CD4-positive, alpha-beta T cell treated with Interferon alpha-2 for 1 hour (primary cell): ENCODE results near the gene KCNIP4.

Experiments
- DNase-seq, 2 donors: peaks; one replicate each; pipeline ENCODE4 v3.0.0-alpha.2; 2020 to 2022

Gene KCNIP4

DNA sequence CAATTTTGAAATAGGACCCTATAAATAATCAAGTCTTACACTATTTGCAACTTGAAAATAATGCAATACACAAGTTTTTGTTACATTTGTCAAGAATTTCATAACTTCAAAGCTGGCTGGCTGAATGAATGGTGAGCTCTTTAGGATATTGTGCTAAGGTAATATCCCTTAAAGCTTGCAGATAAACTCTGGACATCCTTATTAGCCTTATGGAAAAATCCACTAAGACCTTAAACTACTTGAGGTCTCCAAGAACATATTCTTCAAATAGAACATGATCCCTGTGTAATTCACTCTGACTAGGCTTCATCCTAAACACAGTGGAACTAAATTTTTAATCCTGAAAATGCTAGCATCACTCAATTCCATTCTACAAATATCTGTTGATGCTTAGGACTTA lies 1049.0 kb downstream of the KCNIP4 start:
- DNase-seq, result no peak

DNA sequence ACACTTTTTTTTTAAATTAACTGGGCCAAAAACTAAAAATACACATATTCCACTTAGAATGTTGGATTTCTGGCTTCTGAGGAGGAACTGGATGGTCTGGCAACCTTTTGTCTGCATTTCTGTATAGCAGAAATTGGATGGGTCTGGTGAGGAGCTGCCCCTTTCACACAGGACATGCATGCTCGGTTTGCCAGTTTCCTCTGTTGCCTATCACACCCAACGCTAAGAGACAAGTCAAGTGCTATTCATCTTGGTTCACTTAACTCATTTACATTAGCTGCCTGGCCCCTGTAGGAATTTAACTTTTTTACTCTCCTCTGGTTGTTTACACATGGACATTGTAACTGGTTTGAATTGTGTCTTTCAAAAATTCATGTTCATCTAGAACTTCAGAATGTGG lies 1052.6 kb downstream of the KCNIP4 start:
- no peak for DNase-seq

DNA sequence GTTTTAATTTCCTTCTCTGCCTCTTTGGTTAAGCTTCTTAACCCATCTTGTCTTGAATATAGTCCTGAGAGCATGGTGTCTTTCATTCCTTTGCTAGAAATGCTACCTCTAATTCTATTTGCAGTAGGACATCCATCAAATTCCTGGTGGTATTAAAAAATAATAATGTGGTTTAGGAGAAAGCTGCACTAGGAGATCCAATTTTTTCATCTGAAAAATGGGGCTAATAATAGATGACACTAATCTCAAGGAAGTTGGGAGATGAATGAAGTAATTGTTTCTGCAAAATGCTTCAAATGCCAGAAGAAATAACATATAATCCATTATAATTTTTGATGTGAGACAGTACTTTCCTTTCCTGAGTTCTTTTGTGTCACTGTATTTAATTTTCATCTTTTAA lies 1053.4 kb downstream of the KCNIP4 start:
- no peak for DNase-seq

DNA sequence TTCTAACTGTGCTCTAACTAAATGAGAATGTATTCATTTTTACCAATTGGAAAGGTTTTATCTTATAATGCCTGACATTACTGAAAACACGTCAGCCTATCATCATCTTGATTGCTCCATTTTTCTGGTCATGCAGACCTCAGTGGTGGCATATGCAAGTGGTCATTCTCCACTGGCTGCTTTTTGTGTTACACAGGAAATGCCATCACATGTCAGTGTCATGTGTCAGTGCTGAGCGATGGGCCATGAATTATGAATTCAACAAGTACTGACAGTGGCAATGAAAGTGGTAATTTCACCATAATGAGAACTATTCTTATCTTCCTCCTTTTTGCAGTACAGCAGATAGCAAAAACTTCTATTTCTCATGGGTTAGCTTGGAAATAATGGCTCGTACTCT lies 1057.8 kb downstream of the KCNIP4 start:
- no peak for DNase-seq

DNA sequence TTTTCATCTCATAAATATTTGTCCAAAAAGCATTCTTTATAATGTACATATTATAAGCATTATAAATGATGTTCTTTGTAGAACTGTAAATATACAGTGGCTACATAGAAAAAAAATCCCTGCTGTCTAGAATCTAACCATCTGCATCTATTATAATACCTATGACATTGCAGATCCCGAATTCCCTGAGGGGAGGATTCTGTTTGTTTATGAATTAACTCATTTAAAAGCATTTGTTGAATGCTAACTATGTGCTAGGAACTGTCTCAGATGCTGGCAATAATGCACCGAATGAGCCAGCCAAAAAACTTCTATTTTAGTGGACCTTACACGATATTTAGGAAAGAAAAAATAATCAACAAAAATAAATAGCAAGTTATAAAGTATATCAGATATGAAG lies 1058.7 kb downstream of the KCNIP4 start:
- DNase-seq, result no peak

DNA sequence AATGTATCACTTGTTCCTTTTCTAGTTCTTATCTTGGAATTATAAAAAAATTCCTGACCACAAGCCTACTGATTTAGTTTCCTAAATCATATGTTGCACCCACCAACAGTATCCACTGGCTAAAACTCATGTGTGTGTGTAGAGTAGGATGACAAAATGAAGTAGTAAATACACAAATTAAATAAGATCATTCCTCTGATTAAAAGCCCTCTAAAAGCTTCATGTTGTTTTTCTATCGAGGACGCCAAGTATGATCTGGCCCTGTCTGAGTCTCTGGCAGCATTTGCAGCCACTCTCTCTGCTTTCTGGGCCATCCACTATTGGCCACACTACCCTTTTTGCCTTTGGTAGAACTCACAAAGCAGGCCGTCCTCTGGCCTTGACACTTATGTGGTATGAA lies 1064.9 kb downstream of the KCNIP4 start:
- DNase-seq, result no peak

DNA sequence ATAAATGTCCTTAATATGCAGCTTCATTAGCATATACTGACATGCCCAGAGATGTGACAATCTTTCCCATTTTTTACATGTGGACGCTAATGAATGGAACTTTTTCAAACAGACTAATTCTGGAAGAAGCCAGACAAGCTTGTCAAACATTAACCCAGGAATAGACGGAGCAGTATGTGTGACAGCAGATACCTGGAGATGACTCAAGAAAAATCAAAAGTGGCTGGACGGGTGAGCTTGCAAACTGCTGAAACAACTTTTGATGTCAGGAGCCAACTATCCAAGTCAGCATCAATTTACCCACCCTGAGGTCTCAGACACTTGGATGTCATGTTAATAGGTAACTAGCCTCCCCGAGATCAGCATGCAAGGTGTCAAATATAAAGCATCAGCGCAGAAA lies 1065.3 kb downstream of the KCNIP4 start:
- DNase-seq, result no peak

DNA sequence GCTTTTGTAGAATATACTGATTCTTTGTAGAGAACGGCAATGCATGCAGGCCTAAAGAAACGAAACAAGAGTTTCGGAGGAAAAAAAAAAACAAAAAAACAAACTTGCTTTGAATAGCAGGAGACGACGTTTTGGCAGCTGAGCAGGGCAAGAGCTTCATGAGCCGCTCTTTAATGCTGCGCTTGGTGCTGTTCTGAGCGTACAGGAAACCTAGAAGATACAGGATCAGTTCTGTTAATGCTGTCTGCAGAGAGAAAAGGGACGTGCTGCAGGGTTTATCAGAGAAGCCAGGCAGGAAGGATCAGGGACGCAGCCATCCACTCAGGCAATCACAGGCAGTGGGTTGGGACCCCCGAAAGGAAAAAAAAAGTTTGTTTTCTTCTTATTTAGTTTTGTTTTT lies 1066.1 kb downstream of the KCNIP4 start:
- DNase-seq, result no peak

DNA sequence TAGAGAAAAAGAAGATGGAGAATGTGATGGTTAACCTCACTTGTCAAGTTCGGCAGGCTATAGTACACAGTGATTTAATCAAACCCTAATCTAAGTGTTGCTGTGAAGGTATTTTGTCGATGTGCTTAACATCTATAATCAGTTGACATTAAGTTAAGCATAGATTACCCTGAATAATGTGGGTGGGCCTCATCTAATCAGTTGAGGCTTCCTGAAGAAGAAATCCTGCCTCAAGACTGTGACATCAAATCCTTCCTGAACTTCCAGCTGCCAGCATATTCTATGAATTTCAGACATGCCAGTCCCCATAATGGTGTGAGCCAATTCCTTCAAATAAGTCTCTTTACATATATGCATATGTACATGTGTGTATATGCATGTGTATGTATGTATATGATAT lies 1066.9 kb downstream of the KCNIP4 start:
- DNase-seq, result no peak

DNA sequence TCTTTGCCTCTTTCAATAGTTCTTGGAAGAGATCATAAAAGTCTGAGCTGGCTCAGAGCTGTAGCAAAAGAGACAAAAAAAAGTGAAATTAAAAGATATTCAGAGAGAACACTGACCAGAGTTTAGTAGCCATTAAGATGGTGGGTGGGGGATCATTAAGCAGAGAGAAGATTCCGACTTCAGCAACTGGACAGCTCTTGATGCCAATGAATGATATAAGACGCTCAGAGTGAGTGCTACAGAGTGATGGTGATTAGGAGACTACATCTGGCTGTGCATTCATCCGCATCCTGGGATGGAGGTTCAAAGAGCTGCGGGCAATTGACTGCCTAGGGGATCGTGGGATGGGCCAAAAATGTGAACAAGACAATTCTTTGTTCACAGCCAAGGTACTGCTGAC lies 1069.8 kb downstream of the KCNIP4 start:
- no peak for DNase-seq

DNA sequence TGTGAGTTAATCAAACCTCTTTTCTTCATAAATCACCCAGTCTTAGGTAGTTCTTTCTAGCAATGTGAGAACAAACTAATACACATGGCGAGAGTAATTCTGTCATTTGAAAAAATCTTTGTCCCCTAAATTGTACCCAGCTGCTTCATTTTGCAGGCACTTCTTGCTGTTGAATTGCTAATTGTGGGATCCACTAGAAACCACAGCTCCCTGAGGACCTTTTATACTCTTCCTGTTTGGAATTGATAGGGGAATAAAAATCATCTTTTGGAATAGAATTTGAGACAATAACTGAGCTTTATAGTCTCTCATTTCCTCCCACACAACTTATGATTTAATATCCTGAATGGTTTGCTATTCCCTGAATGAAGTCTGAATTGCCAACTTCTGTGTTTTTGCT lies 1078.1 kb downstream of the KCNIP4 start:
- DNase-seq, result no peak

DNA sequence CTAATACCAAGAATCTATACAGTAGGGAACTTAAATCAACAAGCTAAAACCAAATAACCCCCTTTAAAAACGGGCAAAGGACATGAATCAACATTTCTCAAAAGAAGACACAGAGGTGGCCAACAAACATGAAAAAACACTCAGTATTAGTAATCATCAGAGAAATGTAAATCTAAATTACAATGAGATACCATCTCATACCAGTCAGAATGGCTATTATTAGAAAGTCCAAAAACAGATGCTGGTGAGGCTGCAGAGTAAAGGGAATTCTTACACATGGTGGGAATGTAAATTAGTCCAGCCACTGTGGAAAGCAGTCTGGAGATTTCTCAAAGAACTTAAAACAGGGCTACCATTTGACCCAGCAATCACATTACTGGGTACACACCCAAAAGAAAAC lies 1080.5 kb downstream of the KCNIP4 start:
- DNase-seq, result no peak

DNA sequence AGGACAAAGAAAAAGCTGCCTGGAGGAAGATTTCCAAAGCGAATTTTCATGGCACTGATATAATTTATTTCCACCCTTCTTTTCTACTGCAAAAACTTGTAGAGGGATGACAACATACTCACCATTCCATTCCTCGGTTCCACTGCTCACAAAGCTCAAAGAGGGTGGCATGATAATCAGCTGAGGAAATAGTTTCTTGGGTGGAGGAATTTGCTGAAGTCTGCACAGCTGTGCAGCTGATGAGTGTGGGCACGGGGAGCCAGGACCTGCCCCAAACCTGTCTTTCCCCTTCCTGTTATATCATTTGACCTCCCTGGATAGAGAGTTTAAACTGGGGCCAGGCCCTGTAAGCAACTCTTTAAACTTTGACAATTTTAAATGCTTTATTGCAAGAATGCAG lies 1087.7 kb downstream of the KCNIP4 start:
- DNase-seq, result no peak

DNA sequence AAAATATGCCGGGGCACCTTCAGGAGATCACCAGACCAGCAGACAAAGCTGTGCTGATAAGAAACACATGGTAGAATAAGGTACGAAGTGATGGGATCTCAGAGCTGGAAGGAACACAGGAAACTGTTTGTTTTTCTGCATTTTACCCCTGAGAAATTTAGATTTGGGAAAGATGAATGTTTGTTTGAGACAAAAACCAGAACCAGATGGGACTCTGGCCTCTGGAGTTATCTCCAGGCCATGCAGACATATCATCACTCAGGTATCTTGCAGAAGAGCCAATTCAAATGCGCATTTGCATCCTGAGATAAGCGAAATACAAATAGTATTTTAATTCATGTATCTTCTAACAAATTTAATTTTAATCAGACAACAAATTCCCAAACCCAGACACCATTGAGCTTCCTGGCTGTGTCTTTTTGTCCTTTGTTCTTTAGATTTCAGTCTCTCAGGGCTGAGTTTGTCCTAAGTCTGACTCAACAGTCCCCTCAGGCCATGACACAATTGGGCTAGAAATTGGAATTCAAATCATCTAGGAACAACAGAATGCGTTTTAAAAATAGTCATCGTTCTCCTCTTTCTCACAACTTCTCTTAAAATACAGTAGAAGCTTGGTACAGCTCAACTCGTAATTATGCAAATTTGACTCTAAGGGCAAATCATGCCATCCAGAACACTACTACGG lies 1089.3 kb downstream of the KCNIP4 start:
- DNase-seq, result no peak

DNA sequence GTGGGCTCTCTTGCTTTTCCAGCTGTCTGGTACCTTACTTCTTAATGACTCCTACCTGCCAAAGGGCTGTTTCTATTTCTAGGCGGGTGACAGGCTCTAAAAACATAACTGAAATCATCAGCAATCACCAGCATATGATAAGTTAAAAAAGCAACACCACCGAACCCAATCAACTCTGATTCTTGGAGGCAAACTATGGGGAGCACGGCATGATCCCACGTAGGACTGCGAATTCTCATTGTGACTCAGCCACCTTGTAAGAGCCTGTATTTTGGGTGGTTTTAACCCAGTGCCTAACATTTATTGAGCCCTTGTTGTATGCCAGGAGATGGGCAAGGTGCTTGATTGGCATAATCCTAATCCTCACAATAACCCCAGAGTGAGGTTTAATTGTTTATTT lies 1091.5 kb downstream of the KCNIP4 start:
- no peak for DNase-seq

DNA sequence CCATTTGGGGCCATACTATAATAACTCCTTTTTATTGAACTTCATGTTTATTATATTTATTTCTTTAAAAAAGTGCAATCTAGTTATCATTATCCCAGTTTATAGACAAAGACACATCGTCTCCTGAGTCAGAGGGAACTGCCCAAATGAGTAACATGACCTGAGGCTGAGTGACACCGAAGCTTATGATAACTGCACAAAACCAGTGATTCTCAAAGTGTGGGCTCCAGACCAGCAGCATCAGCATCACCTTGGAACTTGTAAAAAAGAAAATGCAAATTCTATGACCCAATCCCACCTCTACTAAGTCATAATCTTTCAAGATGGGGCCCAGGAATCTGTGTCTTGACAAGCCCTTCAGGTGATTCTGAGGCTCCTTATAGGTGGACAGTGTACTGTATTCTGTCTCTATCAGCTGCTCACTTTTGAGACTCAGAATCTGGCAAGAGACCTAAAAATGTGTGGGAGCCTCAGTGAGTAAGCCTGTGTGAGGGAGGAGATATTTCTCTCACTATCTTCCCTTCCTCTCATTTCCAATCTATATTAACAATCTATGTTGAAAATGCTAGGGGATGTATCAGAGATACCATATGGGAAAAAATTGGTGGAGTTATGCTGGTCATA lies 1101.3 kb downstream of the KCNIP4 start:
- no peak for DNase-seq

DNA sequence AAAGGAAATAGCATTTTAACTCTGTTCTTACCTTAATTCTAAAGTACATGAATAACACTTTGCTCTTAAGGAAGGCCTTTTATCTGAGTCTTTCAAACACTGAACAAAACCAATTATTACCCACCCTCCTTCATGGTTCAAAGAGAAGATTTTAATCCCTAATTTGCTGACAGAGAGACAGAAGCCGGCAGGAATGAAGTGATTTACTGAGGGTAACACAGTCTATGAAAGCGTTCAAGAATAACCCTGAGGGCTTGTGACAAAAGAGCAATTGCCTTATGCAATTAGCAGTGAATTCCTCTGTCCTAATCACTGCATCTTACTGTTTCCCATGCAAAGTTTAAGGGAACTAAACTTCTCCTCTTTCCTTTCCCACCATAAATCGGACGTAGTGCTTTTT lies 1104.3 kb downstream of the KCNIP4 start:
- no peak for DNase-seq

DNA sequence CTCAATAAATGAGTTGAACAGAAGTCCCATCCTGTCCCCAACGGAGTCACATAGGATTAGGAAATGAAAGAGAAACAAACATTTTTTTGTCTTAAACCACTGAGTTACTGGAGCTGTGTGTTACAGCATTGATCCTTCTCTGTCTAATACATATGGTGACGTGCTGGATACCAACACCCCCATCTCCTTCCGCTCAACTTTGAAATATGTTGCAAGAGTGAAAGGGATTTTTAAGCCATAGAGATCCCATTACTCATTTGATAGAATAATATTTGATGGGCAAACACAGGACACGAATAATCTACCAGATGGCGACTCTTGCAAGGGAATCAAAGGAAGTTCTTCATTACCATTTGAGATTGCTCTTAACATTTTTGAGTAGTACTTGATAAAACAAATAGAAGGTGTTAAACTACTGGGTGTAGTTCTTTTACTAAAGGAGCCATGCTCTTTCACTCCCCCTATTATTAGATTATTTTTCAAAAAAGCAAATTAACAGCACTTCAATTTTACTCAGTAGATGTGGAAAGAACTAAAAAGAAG lies 1107.9 kb downstream of the KCNIP4 start:
- DNase-seq, result no peak

DNA sequence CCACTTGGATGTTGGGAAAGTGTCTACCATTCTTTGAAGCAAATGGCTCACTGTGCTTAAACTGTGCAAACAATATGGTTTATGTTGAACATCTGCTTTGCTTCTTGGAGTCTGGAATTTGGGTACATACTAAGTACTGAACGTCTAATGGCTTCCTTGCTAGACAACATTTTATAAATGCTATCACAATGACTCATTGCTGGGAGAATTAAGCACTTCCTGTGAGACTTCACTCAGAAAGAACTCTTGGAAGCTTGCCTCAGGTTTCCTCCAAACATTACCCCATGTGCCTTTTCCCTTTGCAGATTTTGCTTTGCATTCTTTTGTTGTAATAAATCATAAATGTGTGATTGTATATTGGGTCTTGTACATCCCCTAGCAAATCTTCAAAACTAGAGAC lies 1108.6 kb downstream of the KCNIP4 start:
- no peak for DNase-seq

DNA sequence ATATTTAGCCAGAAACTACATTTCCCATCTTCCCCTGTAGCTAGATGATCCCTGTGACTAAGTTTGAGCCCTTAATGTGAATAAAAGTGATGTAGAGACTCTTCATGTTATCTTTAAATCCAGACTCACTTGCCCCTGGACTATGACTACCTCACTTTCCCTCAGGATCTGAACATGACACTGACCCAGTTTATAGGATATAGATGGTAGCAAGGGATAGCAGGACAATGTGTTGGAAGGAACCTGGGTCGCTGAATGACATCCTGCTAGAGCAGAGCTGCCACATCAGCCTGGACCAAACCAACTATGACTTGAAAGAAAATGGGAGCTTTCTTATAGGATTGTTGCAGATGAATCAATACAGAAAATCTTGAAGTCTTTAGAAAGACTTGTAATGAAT lies 1110.1 kb downstream of the KCNIP4 start:
- DNase-seq, result no peak

DNA sequence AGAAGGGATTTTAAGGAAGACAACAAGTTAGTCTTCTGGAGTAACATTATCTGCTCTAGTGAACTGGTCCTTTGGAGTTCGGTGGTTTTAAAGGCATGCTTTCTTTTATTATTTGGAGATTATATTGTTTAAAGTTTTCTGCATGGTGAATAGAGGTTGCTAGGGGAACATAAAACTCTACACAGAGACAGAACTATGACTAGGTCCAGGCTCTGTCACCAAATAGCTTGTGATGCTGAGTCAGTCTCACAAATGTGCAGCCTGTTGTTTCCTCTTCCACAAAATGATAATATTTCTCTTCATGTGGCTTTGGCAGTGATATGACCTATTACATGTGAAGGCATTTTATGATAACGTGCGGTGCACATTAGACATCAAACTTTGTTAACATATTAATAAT lies 1115.7 kb downstream of the KCNIP4 start:
- no peak for DNase-seq

DNA sequence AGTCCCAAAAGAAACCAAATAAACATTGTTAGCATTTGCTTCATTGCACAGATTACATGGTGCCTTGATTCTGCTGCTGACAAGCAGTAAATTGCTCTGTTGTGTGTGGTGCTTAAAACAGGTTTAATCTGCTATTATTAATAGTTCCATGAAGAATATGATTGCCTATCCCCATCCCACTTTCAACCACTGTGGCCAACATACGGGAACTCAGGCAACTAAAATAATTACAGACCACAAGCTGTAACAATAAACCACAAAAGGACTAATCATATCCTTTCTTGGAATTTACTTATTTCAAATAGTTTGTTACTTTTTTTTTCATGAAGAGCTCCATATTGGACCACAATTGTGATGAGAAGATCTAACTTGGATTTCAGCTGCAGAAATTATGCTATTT lies 1116.8 kb downstream of the KCNIP4 start:
- no peak for DNase-seq

DNA sequence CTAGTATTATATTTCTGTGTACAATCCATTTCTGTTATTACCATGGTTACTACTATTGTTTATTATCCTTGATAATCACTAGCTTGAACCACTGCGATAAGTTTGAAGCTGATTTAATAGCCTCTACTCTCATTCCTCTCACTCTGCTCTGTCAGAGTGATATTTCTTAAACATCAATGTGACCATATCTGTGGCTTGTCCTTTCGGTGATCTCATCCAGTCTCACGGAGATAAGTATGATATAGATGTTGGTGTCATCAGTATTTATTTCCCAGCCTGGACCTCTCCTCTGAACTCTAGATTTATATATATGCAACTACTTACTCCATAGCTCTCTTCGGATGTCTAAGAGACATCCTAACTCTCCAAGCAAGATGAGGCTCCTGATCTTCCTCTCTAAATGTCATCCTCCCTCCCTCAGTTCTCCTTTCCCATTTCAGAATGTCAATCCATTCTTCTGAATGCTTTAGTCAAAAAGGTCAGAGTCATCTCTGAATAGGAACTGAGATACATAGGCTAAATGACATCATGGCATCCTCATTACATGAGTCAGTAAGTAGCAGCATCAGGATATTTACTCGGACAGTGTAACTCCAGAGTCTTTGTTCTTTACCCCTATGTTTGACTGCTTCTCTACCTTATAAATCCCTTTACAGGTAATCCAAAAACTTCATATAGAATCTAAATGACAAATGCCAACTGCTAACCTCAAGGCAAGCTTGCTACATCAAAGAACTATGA lies 1118.8 kb downstream of the KCNIP4 start:
- DNase-seq, result no peak

DNA sequence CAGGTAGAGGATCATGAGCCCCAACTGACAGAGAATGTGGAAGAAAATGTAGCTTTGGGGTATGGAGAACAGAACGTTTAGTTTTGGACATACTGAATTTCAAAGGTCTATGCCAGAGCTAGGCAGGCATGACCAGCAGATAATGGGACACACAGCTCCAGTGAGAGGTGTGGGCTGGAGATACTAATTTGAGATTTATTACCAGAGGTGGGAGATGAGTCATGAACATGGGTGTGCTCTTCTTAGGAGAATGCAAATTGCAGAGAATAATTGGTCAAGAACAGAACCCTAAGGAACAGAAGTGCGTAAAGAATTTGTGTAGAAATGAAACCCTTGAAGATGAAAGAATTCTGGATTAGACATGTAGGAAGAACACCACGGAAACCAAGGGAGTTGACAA lies 1123.1 kb downstream of the KCNIP4 start:
- DNase-seq, result no peak
